Posterior vena cava (tissue), 2 donors: ENCODE results near the gene NCOR2. TPM values are rescaled to one million over a fixed set of nuclear protein-coding genes. Genes with fewer than 3 reads are reported as not detected.

Experiments
- DNase-seq: peaks from one replicate; pipeline ENCODE4 v3.0.0-alpha.2; 2020; ENCODE audit warnings: low spot score
- intact Hi-C, 2 donors: fragments of 100-400 bp; cut with DNase I; formaldehyde crosslinking; loops; one replicate each; pipeline versions ENCODE4 v1.14.1 to v1.14.2; 2022 to 2023
- total RNA-seq, 2 donors: library from RNA; stranded (reverse); fragmentation: NEBNext Ultra II Directional; extraction: Animal tissue kit (Norgen Biotek cat#: 25700); gene quantifications; one replicate each; pipeline ENCODE4 v1.2.1, GENCODE V29; 2021
- donor health status: DM: yes; HTN: yes; CAD: no.
- donor health status: DM: yes; HTN: yes; CAD: no.

Gene NCOR2
- total RNA-seq, 2 donors from 2014 or later = 210 to 279 TPM

- intact Hi-C loops = no loop called here
- no peak for DNase-seq
Observed at GRCh38 chr12:124579921-124580517, 12.6 kb upstream of the NCOR2 start.

- no peak for DNase-seq
- intact Hi-C loops = no loop called here
Observed at GRCh38 chr12:124578854-124579253, 11.4 kb upstream of the NCOR2 start.

- intact Hi-C loops = no loop called here
- DNase-seq = no peak
Observed at GRCh38 chr12:124578445-124578844, 11.0 kb upstream of the NCOR2 start.

- intact Hi-C loops = no loop called here
- DNase-seq = no peak
Observed at GRCh38 chr12:124577986-124578385, 10.6 kb upstream of the NCOR2 start.

DNA sequence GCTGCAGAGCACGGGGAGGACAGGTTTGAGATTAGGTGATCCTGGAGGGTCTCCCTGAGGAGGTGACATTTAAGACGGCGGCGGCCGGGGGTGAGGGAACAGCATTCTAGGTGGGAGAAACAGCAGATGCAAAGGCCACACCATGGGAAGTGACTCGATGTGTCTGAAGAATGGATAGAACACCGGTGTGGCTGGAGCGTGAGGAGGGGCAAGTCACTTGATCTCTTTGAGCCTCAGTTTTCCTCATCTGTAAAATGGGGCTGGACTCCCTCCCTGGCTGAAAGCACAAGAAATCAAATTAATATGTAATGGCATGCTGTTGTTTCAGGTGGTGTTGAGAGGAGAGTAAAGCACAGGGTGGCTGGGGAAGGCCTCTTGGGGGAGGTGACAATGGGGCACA, 10.0 kb upstream of the NCOR2 start:
- DNase-seq = no peak
- intact Hi-C loops = no loop called here

DNA sequence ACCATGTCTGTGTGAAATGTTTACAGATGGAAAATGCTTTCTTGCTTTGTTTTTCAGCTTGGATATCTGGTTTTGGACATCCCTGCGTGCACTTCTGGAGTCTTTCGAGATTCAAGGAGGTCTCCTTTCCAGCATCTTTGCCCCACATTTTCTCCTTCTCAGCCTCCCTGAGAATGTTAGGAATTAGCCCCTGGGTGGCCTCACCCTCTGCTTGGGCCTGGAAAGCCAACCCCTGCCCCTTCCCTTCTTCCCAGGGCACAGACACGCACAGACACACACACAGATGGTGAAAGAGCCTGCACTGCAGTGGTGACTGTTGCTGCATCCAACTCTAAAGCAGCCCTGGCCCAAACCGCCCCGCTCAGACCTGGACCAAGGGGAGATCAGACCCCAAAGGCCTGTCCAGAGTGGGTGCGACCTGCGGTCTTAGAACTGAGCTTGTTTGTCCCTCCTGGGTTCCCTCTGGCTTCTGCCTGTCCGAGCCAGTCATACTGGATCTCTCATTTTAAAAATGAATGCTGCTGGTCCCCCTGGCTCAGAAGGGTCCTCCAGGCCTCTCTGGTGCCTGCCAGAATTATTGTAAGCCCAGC, 8.7 kb upstream of the NCOR2 start:
- intact Hi-C loops = loop anchor here in 1 of 2 donors (1.0 kb wide), 1 partner anchor 47 kb away; no protein-coding TSS in a partner anchor
- DNase-seq = no peak

DNA sequence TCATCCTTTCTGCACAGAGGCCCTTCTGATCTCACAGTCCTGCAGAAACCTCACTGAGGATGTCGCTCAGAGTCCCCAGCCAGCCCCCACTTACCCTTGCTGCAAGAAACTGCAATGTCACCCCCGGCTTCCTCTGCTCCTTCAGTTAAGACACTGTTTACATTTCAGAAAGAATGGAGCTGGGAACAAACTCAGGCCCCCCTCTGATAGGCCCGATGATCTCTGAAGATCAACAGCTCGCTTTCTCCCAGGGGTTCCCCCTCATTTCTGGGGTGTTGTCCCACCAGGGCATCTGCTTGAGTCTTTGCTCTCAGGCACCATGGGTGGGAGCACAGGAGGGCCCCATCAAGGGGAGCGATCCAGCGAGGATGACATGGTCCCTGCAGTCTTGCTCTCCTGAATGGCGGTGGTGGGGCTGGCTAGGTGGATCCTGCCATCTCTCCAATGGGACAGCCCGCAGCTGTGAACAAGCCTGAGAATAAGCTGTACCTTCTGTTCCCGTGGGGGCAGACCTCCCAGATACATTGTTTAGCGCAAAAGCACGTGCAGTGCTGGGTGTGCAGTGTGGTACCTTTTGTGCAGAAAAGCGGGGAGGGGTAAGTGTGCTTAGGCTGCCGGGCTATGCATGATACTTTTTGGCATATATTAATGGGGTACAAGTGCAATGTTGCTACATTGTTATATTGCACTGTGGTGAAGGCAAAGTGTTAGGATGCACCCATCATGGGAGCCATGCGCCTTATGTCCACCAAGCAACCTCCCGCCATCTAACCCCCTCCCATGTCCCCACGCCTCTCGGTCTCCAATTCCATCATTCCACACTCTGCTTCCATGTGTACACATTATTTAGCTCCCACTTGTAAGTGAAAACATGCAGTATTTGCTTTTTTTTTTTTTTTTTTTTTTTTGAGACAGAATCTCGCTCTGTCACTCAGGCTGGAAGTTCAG, 6.7 kb upstream of the NCOR2 start:
- intact Hi-C loops = loop anchor here in 1 of 2 donors (5.0 kb wide), 1 partner anchor 48 kb away; no protein-coding TSS in a partner anchor
- no peak for DNase-seq

DNA sequence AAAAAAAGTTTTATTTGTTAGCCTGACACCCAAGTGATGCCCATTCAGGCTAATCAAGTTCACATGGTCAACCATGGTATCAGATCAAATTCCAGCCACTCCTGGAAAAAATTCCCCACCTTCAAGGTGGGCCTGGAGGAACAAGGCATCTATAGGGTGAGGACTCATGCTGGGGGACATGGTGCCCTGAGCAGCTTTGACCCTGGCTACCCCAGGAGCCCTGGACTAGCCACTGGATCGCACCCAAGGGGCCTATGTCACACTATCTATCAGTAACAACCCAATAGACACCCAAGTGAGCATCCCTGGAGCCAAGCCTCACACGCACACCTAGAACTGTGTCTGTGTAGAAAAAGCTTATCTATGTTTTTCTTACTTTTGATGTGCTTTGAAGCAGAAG, 4.1 kb upstream of the NCOR2 start:
- intact Hi-C loops = loop anchor here in 1 of 2 donors (5.0 kb wide), 1 partner anchor 51 kb away; no protein-coding TSS in a partner anchor
- no peak for DNase-seq

- DNase-seq = no peak
- intact Hi-C loops = loop anchor here in 1 of 2 donors (5.0 kb wide), 1 partner anchor 51 kb away; no protein-coding TSS in a partner anchor
Observed at GRCh38 chr12:124570810-124571209, 3.4 kb upstream of the NCOR2 start.

- no peak for DNase-seq
- intact Hi-C loops = loop anchor here (2.0 to 10.0 kb wide), 5 partner anchors 52 to 197 kb away; no protein-coding TSS in a partner anchor
Observed at GRCh38 chr12:124569375-124570148, 2.1 kb upstream of the NCOR2 start.

DNA sequence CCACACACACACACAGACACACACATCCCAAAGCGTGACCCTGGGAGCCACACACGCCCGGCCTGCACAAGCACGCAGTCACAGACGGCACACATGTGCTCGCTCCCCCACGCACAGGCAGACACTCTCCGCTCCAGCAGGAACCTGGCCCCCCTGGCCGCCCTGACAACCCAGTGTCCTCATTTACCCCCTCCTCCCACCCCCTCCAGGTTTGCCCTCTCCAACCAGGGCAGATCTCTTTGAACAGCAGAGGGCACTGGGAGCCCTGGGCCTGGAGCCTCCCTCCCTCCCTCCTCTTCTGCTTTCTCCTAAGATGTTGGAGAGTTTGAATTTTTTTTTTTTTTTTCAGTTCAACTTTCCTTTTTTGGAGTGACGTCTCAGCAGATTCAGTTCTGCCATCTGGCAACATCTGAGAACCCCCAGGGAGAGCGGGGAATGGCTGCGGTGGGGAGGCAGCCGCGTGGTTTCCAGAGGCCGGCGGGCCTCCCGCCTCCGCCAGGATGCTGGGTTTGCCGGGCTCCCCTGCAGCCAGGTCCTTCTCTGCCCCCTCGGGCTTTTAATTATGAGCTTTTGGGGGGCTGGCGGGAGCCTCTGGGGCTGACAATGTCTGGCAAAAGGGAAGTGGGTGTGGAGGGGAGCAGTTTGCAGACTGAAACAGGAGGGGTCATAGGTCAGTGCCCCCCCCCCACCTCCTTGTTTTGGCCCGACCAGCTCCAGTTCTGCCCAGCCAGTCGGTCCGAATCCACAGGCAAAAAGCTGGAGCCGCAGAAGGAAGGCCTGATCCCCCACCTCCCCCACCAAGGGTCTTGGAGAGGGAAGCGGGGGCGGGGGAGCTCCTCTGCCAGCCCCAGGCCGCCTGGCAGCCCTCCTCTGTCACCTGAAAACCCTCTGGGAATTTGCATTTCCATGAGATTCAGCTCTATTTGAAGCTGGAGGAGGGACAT, 1.3 kb upstream of the NCOR2 start:
- DNase-seq = peak; percentile 93
- intact Hi-C loops = loop anchor here (2.0 to 10.0 kb wide), 4 partner anchors 51 to 198 kb away; no protein-coding TSS in a partner anchor

DNA sequence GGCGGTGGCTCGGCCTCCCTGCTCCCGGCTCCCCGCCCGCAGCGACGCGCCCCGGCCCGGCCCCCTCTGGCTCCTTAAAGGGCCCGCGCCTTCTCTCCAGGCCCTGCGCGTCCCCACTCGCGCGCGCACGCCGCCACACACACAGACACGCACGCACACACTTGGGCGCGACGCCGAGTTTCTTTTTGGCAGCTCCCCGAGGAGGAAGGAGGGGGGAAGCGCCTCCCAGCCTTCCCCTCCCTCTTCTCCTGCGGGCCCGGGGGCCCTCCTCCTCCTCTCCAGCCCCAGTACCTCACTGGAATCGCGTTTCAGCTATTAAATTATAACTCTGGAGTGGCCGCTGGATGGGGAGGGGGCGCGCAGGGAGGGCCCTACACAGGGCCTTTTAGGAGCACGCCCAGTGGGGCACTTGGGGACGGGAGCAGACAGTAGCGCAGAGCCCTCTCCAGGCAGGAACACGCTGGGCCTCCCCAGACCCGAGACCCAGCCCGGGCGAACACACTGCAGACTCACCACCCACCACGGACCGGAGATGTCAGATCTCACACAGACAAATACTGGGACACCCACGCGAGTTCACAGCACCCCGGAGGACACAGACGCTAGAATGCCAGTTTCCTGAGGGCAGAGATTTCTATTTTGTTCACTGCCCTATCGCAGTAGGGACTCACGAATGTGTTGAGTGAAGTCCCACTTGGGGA, 411 bp upstream of the NCOR2 start:
- intact Hi-C loops = loop anchor here (2.0 to 10.0 kb wide), 4 partner anchors 51 to 199 kb away; no protein-coding TSS in a partner anchor

DNA sequence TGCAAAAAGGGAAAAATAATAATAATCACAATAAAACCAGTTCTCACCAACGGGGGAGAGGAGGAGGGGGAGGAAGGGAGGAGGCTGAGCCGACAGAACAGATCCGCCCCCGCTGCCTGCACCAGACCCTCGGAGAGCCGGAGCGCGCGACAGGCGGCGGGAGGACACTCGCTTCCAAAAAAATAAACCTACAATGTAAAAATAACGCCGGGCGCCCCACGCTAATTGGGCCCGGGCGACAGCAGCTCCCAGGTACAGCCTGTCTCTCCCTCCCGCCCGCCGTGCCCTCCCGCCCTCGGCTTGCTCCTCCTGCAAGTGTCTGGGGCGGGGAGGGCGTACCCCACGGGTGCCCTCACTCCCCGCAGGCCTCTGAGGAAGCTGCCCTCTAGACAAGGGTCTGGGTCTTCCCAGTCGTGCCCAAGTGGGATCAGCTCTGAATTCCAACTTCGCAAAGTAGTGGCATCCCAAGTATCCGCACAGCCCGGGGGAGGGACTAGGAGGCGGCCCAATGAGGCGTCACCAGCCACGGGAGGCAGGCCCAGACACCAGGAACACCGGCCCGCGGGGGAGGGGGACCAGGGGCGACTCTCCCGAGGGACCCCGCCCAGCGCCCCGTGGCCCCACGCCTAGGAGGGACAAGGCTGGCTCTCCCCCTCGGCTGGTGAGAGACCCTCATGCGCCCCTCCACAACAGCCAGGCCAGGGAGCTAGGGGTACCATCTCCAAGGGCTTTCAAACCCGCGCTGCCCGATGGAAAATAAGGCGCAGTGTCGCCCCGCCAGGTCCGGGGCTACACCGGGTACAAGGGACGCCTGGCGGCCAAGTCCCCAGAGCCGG, 1.0 kb downstream of the NCOR2 start:
- DNase-seq = peak; percentile 96
- intact Hi-C loops = loop anchor here (5.0 to 10.0 kb wide), 3 partner anchors 49 to 188 kb away; no protein-coding TSS in a partner anchor

More for the DNA sequence above, 411 bp upstream of the NCOR2 start:
- peak; percentile 98 for DNase-seq

- no peak for DNase-seq
- intact Hi-C loops = loop anchor here (5.0 to 10.0 kb wide), 3 partner anchors 48 to 189 kb away; no protein-coding TSS in a partner anchor
Observed at GRCh38 chr12:124565656-124566160, 1.7 kb downstream of the NCOR2 start.

GRCh38 chr12:124564971-124565491, 2.4 kb downstream of the NCOR2 start:
- no peak for DNase-seq
- intact Hi-C loops = loop anchor here (5.0 to 10.0 kb wide), 5 partner anchors 48 to 528 kb away; no protein-coding TSS in a partner anchor
